Astrocyte of the hippocampus (primary cell): Measurements from ENCODE around the gene ALAD.
"Not testable (repeated sequence)": the region's sequence is repeated elsewhere in the genome, so short reads cannot be mapped to it uniquely, and the experiment has no call there.

Source experiments
- DNase-seq: peaks from one replicate; pipeline ENCODE4 v3.0.0; 2011; ENCODE audit warnings: low read depth, low spot score

The ALAD gene

DNA sequence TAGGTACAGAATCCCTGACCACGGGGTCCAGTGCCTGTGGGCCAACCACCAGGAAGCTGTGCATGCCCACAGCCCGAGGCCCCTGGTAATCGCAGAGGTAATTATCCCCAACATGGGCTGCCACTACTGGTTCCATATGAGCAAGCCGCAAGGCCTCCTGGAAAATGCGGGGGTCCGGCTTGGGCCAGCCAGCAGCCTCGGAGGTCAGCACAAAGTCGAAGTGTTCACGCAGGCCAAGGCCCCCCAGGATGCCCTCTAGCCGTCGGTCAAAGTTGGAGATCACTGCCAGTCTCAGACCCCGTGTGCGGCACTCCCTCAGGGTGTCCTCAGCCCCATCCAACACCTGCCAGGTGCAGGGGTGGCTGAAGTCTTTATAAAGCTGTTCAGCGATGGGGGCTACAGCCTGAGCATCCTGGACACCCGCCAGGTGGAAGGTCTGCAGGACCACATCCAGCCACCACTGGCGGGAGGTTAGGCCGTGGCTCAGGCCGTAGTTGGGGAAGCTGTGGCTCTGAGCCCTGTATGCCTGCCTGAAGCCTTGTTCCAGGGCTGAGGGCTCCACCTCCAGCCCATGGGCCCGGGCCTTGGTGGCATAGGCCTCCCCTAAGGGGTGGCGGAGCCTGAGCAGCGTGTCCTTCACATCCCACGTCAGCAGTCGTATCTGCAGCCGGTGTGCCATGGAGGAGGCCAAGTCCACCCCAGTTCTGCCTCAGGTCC, 27.2 kb downstream of the ALAD start:
- no peak for DNase-seq

DNA sequence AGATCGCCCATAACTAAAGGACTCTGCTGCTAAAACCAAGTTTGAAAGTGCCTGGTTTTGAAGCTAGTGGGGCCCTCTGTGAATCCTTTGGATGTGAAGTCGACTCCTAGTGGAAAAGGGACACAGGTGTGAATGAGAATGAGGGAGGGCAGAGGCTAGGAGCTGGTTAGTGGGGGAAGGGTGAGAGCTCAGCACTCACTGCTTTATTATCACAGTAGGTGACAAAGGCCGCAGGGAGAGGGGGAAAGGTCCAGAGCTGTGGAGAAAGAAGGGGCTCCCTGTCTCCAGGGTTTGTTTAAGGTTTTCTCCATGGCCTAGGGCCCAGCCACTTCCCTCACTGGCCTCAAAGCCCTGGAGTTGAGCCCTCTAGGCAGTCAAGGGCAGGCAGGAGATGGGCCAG, 27.8 kb downstream of the ALAD start:
- no peak for DNase-seq

DNA sequence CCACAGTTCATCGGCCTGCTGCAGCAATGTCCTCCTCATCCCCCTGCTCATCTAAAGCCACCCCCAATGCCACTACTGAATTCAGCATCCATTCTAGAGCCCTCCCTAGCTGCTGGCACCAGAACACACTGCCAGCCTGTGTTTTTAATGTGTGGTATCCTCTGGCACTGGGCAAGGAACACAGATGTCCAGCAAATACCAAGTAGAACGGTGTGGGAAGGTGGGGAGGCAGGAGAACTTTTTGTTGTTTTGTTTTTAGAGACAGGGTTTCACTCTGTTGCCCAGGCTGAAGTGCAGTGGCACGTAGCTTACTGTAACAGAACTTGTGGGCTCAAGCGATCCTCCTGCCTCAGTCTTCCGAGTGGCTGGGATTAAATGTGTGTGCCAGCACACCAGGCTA, 29.0 kb downstream of the ALAD start:
- DNase-seq, result no peak

DNA sequence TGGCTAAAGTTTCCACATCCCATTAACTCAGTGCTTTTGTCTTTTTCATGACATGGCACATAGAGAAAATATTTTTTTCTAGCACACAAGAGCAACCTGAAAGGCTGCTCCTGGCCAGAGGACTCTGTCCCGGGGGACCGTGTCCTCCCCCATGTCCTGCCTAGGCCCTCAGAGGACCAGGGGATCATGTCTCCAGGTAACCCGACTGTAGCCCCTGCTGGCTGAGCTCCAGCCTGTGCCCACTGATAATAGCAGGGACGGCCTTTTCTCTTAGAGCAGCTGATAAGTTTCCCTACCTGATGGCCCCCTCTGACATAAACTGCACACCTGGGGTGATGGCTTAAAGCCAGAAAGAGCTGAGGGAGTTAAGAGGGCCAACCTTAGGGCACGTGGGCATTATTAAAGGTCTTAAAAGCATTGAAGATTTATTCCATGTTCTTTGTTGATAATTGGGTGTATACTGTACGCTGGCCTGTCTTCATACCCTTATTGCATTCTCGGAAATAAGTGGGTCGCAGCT, 30.2 kb downstream of the ALAD start:
- no peak for DNase-seq

DNA sequence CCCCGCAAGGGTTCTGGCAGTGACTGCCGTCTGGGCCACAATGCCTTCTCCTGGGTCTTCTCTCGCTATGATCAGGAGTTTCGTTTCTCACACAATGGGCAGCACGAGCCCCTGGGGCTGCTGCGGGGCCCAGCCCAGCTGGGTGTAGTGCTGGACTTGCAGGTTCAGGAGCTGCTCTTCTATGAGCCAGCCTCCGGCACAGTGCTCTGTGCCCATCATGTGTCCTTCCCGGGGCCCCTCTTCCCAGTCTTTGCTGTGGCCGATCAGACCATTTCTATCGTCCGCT, 31.3 kb downstream of the ALAD start:
- no peak for DNase-seq

DNA sequence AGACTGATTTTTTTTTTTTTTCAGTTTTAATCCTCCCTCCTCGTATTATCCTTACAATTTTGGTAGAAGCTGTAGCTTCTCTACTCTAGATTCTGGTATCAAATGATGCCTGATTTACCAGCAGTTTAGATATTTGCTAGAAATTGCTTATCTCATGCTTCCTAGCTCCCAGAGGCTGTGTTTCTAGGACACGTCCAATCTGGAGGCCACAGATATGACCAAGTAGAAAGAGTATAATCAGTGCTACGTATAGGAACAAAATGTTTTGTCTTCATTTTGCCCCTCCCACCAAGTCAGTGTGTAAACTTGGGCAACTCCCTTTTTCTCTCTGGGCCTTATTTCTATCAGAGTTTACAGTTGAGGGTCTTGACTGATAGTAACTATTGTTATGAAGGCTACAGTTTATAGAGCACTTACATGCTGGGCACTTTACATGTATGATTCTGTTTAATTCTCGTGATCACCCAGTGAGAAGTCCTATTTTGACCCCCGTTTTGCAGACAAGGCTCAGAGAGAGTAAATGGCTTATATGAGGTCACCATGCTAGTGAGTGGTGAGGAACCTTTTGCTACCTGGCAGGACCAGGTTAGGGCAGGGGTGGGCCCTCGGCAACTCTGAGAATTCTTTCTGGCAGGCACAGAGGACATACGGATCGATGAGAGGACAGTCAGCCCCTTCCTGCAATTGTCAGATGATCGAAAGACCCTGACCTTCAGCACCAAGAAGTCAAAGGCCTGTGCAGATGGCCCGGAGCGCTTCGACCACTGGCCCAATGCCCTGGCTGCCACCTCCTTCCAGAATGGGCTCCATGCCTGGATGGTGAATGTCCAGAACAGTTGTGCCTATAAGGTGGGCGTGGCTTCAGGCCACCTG, 31.9 kb downstream of the ALAD start:
- DNase-seq, result no peak

DNA sequence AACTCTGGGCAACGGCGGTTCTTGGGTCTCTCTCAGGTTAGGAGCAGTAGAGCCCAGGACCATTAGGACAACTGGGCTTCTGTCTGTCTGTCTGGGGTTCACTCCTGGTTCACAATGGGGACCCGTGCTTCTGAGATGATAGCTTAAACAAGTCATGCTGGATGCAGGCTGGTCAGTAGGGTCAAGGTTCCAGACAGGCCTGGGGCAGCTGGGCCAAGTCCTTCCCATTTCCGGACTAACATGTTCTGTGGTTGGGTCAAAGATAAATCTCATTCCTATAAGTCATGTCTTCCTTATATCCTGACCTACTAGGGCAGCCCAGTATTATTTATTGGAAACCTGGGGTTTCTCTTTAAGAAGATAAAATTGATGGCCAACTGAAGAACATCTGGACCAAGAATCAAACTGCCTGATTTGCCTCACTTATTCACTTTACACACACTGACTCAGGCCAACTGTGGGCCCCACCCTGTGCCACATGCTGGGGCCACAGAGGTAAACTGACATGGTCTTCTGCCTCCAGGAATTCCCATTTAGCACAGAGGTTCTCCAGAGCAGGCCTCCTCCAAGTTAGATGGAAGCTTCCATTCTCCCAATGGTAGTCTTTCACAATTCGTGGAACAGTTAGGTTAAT, 32.6 kb downstream of the ALAD start:
- no peak for DNase-seq

DNA sequence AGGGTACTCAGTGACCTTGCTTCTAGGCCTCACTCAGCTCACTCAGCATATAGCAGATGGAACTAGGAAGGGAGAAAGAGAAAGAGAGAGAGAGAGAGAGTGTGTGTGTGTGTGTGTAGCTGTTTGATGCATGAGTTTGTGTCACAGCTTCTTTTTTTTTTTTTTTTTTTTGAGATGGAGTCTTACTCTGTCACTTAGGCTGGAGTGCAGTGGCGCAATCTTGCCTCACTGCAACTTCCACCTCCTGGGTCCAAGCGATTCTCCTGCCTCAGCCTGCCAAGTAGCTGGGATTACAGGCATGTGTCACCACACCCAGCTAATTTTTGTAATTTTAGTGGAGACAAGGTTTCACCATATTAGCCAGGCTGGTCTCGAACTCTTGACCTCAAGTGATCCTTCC, 35.4 kb downstream of the ALAD start:
- DNase-seq, result not testable (repeated sequence)

DNA sequence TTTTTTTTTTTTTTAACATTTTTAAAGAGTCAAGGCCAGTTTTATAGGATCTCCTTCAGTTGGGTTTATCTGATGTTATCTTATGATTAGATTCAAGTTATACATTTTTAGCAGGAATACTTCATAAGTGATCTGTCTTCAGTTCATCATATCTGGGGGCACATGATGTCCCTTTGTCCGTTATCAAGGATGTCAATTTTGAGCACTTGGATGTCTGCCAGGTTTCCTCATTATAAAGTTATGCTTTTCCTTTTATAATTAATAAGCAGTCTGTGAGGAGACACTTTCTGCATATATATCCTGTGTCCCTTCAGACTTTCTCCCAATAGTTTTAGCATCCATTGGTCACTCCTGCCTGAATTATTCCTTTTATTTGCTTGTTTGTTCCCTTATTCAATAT, 36.1 kb downstream of the ALAD start:
- no peak for DNase-seq

DNA sequence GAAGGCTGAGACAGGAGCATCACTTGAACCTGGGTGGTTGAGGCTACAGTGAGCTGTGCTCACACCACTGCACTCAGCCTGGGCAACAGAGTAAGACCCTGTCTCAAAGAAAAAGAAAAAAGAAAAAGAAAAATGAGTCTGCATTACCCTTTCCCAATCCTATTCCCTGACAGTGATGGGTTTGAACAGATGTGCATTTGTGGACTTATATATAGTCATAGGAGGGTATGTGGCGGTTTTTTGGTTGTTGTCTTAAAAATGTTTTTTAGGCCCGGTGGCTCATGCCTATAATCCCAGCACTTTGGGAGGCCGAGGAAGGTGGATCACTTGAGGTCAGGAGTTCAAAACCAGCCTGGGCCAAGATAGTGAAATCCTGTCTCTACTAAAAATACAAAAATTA, 37.7 kb downstream of the ALAD start:
- DNase-seq, result no peak

DNA sequence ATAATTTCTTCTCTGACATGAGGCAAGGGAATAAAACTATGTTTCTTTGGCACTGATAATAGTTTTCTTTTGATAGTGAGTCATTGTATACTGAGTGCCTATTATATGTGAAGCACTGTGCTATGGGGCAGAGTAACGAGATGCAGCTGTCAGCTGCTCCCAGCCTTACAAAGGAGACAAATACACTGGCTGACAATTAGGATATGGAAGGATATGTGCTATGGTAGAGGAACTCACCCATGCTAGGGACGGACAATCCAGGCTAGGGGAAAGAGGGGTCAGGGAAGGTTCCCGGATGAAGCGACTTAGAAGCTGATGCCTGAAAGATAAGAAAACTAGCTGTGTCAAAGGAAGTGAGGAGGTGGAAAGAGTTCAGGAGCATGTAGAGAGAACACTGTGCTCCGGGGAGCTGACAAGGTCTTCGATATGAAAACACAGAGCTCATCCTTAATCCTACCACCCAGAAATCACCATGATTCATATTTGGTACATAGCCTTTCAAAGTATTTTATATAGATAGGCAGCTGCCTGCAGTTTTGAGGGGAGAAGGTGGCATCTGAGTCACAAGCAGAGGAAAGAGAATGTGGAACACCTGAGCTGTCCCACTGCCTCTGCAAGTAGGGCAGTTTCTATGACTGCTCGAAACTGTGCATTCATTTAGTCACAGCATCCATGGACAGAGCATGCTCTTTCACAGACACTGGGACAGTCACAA, 39.6 kb downstream of the ALAD start:
- DNase-seq, result peak; percentile 18

DNA sequence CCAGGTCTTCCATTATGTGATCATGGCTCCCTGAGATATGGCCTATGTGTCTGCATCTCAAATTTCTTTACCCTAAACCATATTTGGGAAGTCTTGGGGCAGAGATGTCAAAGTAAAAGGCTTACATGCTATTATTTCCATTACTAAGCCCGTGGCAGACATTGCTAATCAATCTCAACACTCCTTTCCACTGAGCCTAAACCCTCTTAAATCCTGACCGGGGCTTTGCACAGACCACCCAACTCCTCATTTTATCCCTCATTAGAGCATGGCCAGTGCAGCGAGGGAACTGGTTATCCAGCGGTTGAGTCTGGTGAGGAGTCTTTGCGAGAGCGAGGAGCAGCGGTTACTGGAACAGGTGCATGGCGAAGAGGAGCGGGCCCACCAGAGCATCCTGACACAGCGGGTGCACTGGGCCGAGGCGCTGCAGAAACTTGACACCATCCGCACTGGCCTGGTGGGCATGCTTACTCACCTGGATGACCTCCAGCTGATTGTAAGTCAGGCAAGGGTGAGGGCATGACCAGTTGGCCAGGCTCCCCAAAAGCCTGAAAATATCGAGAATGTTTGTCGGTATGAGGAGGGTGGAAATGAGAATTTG, 40.7 kb downstream of the ALAD start:
- DNase-seq, result no peak

DNA sequence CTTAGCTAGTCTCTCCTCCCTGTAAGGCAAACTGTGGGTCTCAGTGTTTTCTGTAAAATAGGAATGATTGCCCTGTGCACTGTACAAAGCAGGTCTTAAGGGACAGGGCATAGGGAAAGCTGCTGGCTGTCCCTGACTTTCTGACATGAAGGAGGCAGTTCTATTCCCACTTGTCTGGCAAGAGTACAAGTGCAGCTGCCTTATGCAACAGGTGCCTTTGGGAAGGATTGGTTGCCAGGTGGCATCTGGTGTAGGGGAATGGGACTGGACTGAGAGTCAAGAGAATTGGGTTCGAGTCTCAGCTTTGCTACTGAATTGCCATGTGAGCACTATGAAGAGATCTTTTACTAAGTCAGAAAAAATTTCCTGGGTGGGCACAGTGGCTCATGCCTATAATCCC, 41.7 kb downstream of the ALAD start:
- no peak for DNase-seq

DNA sequence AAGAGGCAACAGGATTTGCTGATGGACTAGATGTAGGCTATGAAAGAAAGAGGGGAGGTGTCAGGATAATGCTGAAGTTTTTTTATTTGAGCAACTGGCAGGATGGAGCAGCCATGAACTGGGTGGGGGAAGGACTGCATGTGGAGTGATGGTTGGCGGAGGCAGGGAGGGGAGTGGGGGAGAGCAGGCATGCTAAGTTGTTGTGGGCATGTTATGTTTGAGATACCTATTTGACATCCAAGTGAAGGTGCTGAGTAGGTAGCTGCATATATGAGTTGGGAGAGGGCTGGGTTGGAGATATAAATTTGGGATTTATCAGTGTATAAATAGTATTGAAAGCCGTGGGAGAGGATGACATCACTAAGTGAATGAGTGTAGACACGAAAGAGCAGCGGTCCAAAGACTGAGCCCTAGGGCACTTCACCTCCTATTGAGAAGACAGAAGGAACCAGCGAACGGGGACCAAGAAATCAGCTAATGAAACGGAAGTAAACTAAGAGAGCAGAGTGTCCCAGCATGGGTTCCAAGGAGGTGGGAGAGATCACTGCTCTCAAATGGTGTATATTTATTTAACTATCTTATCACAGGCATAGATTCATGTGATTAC, 44.3 kb downstream of the ALAD start:
- no peak for DNase-seq

DNA sequence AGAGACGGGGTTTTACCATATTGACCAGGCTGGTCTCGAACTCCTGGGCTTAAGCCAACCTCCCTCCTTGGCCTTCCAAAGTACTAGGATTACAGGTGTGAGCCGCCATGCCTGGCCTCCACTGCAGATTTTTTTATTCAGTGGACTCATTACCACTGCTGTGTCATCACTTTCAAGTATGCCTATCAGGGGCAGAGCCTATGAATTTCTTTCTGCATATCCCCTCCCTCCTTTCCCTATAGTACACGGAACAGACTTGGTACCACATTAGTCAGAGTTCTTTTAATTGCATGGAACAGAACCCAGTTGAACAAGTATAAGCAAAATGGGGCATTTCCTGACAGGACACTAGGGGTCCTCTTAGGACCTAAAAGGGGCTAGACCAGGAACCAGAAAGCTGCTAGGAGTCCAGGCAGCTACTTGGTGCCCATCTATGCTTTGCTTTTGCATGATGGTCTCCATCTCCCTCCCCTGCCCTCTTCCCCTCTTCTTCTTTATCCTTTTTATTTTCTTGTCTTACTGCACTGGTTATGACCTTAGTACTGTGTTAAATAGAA, 46.0 kb downstream of the ALAD start:
- DNase-seq, result no peak

DNA sequence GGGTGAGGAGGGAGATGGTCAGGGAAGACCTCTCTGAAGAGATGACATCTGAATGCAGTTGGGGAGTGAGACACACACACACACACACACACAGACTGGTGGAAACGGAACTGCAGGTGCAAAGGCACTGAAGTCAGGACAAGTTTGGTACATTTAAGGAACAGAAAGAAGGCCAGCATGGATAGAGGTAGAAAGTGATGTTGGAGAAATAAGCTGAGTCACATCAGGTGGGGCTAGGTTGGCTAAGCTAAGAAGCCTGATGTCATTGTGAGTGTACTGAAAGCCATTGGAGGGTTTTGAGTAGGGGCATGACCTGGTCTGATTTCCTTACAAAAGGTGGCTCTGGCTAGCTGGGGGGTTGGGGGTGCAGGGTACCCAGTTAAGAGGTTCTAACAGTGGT, 48.7 kb downstream of the ALAD start:
- DNase-seq, result no peak

DNA sequence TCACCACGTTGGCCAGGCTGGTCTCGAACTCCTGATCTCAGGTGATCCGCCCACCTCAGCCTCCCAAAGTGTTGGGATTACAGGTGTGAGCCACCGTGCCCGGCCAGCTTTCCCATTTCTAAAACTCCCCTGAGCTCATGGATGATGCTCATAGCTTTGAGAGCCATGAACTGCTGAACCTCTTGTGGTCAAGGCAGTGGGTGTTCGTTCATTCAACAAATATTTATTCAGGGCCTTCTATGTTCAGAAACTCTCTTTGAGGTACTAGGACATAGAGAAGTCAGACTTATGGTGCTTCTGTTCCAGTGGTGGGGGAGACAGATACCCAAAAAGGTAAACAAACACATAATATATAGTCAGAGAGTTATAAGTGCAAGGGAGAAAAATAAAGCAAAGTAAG, 49.1 kb downstream of the ALAD start:
- no peak for DNase-seq

DNA sequence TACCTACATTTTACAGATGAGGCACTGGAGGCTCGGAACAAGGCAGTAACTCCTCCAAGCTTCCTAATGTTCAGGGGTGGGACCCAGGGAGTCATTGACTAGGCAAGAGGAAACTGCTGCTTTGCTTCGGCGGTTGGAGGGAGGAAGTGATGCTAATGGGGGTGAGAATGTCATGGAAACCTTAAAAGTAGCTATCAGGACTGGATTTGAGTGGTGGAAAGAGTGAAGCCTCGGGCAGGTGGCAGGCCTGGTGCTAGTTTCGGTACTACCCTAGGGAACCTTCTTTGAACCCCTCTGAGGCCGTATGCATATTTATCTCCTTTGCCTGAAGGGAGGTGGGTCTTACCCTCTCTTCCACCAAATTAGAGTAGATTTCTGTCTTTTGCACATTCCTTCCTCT, 50.1 kb downstream of the ALAD start:
- DNase-seq, result no peak

DNA sequence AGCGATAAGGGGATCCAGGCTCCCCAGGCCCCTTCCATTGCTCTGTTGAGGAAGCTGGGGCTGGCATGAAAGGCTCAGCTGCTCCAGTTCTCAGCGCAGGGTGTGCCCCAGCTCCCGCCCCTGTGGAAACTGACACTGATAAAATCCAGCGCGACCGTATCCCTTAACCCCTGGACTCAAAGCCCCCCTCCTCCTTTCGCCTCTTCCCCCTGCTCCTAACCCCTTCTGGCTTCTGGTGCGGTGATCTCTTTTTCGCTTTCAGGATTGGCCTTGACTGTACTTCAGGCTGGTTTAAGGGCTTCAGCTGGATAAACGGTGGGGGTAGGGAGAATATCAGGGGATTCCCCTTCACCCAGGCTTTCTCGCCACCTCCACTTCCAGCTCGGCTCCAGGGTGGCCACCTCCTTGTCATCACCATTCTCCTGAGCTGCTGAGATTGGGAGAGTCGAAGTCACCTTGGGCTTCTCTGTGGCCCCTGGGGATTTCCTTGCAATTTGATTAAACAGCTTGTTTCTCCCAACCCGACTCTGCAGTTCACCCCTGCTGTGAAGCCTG, 50.9 kb downstream of the ALAD start:
- no peak for DNase-seq

DNA sequence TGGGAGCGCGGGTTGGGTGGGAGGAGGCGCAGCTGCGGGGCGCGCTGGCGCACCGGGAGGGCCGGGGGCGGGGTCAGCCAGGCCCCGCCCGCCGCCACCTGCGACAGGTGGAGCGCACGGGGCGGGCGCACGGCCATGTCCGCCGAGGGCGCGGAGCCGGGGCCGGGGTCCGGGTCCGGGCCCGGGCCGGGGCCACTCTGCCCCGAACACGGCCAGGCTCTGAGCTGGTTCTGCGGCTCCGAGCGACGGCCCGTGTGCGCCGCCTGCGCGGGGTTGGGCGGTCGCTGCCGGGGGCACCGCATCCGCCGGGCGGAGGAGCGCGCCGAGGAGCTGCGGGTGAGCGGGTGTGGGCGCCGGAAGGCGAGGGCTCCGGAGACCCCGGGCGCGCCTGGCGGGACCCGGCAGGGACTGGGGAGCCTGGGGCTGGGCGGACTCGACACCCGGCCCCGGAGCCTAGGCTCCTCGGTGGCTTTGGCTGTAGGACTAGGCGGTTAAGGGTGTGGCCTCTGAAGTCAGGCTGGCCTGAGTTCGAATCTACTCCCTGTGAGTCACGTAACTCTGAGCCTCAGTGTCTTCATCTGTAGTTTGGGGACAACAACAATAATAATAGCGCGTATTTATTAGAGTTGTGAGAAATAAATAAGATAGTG, 51.5 kb downstream of the ALAD start, which contains the start of gene BSPRY:
Gene BSPRY (plus strand): TSS at position 97 of the 650 bp plus-strand sequence. CDS start 39 bp downstream, at position 136.
- peak; percentile 14 for DNase-seq
